Measurements from ENCODE around the gene LMF1. TPM values are rescaled to one million over a fixed set of nuclear protein-coding genes. Genes with fewer than 3 reads are reported as not detected.

LMF1 gene
- total RNA-seq, 1 experiment from 2014 or later, result 13.5 TPM

DNA sequence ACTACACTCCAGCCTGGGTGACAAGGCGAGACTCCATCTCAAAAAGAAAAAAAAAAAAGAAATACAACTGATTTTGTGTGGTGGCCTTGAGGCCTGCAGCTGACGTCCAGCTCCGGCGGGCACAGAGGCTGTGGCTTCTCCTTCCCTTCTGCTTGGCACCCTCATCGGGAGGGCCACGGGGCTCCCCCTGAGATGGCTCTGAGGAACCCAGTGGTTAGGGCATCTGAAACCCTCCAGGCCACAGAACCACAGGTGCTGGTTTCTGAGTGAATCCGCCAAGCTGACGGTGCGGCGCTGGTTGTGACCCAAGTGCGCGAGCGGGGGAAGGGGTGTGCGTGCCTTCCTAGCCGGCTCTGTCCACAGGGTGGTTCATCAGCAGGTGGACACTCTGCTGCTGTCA, 63.4 kb downstream of the LMF1 start:
- TF ChIP-seq EZH2phosphoT487 (IDR thresholded peaks at IDR 0.05; ENCODE audit: borderline replicate concordance, low read length) (no peak), EZH2 (IDR thresholded peaks at IDR 0.05; ENCODE audit: low read length, unreplicated experiment) (no peak)
- TF ChIP-seq, protein P1, sequence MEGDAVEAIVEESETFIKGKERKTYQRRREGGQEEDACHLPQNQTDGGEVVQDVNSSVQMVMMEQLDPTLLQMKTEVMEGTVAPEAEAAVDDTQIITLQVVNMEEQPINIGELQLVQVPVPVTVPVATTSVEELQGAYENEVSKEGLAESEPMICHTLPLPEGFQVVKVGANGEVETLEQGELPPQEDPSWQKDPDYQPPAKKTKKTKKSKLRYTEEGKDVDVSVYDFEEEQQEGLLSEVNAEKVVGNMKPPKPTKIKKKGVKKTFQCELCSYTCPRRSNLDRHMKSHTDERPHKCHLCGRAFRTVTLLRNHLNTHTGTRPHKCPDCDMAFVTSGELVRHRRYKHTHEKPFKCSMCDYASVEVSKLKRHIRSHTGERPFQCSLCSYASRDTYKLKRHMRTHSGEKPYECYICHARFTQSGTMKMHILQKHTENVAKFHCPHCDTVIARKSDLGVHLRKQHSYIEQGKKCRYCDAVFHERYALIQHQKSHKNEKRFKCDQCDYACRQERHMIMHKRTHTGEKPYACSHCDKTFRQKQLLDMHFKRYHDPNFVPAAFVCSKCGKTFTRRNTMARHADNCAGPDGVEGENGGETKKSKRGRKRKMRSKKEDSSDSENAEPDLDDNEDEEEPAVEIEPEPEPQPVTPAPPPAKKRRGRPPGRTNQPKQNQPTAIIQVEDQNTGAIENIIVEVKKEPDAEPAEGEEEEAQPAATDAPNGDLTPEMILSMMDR (conservative IDR thresholded peaks at IDR 0.05; ENCODE audit: low read depth, low read length), result no peak
- no peak overlapping the region for H3K4me3 ChIP-seq (ENCODE audit: low read length)
- no peak overlapping the region for H3K27ac ChIP-seq (ENCODE audit: low read length)
- no peaks in the 10 kb centered on the region for H3K79me2 ChIP-seq (ENCODE audit: low read length)
- ATAC-seq (no peak), DNase-seq (no peak)
- ChIA-PET CTCF (no interaction called here), POLR2A (ENCODE audit: unreplicated experiment) (no interaction called here)
- no peaks in the 10 kb centered on the region for H4K20me1 ChIP-seq (ENCODE audit: low read length)
- BruUV-seq (replicated peaks), result no TSS peak
- no peak overlapping the region for H3K9ac ChIP-seq (ENCODE audit: low read length)
- no peaks in the 10 kb centered on the region for H3K27me3 ChIP-seq (ENCODE audit: low read length)
- H2AFZ ChIP-seq (ENCODE audit: low read length), result no peak overlapping the region
- no peaks in the 10 kb centered on the region for H3F3A ChIP-seq (ENCODE audit: low read length, unreplicated experiment)
- peaks cover 5% of the 10 kb centered on the region; the same call in 1 of the 2 replicates for H3K9me3 ChIP-seq (ENCODE audit: low read length)
- H3K36me3 ChIP-seq (ENCODE audit: low read depth, low read length), result peaks cover 9% of the 10 kb centered on the region
- intact Hi-C loops (cut with micrococcal nuclease), result no loop called here
- no peak overlapping the region for H3K4me2 ChIP-seq (ENCODE audit: low read length)
- no peaks in the 10 kb centered on the region for H3K9me2 ChIP-seq (replicated peaks; ENCODE audit: low read length)
- no peaks in the 10 kb centered on the region for H3K4me1 ChIP-seq (ENCODE audit: insufficient read depth, low read length)

DNA sequence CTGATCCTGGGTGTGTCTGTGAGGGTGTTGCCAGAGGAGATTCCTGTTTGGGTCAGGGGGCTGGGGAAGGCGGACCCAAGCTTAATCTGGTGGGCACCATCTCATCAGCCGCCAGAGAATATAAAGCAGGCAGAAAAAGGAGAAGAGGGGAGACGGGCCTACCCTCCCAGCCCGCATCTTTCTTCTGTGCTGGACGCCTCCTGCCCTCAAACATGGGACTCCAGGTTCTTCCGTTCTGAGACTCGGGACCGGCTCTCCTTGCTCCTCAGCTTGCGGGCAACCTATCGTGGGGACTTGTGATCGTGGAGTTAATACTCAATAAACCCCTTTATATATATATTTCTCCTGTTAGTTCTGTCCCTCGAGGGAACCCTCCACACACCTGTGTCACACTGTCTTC, 64.5 kb downstream of the LMF1 start:
- no peaks in the 10 kb centered on the region for H3K27me3 ChIP-seq (ENCODE audit: low read length)
- no peak for TF ChIP-seq EZH2 (IDR thresholded peaks at IDR 0.05; ENCODE audit: low read length, unreplicated experiment)
- TF ChIP-seq, protein P1 (conservative IDR thresholded peaks at IDR 0.05; ENCODE audit: low read depth, low read length), result no peak
- TF ChIP-seq EZH2phosphoT487 (IDR thresholded peaks at IDR 0.05; ENCODE audit: borderline replicate concordance, low read length), result no peak
- H3K4me2 ChIP-seq (ENCODE audit: low read length), result no peak overlapping the region
- peaks cover 9% of the 10 kb centered on the region for H3K36me3 ChIP-seq (ENCODE audit: low read depth, low read length)
- intact Hi-C loops (cut with micrococcal nuclease), result no loop called here
- no peak overlapping the region for H3K4me3 ChIP-seq (ENCODE audit: low read length)
- H3K9me2 ChIP-seq (replicated peaks; ENCODE audit: low read length), result no peaks in the 10 kb centered on the region
- BruUV-seq (replicated peaks), result no TSS peak
- H3K9me3 ChIP-seq (ENCODE audit: low read length), result peaks cover 5% of the 10 kb centered on the region; the same call in 1 of the 2 replicates
- H3K4me1 ChIP-seq (ENCODE audit: insufficient read depth, low read length), result no peaks in the 10 kb centered on the region
- no peak overlapping the region for H3K27ac ChIP-seq (ENCODE audit: low read length)
- no peaks in the 10 kb centered on the region for H4K20me1 ChIP-seq (ENCODE audit: low read length)
- DNase-seq (no peak), ATAC-seq (no peak)
- H3K9ac ChIP-seq (ENCODE audit: low read length), result no peak overlapping the region
- H3F3A ChIP-seq (ENCODE audit: low read length, unreplicated experiment), result no peaks in the 10 kb centered on the region
- POLR2A ChIA-PET (ENCODE audit: unreplicated experiment), result no interaction called here
- CTCF ChIA-PET, result no interaction called here
- H2AFZ ChIP-seq (ENCODE audit: low read length), result no peak overlapping the region
- no peaks in the 10 kb centered on the region for H3K79me2 ChIP-seq (ENCODE audit: low read length)

DNA sequence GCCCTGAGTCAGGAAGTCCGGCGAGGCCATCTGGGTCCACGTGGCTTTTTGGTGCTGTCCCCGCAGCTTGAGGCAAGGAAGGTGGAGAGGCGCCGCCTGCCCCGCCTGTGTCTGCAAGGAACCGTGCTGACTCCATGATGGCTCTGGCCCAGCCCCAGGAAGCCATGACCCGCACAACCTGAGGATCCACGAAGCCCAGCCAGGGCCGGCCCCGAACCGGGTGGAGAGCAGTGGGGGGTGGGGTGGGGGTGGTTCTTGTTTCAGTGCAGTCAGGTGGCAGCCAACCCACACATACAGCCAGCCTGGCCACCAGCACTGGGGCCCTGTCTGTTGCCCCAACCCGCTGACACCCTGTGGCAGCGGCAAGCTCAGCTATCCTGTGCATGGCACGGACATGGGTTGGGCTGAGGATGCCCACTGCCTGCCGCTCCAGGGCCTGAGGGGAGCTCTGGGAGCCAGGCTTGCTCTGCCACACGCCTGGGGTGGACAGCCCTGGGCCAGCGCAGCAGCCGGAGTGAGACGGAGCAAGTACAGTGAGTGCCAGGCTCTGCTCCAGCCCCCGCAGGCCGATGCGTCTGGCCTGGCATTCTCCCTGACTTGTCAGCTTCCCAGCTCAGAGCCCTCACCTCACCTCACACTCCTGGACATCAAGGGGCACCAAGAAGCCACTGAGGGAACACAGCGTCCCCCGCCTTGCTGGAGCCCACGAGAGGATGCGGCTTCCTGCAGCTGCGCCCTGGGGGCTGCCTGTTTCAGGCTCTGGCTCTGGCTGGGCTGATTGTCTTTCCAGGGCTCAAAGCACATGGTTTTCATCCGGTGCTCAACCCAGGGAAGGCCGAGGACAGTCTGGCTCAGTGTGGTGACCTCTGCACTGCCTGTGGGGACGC, 68.8 kb downstream of the LMF1 start:
- Histone ChIP-seq H3K9me2 (replicated peaks; ENCODE audit: low read length) (no peaks in the 10 kb centered on the region), H2AFZ (ENCODE audit: low read length) (no peak overlapping the region), H3K27me3 (ENCODE audit: low read length) (no peaks in the 10 kb centered on the region), H3K4me1 (ENCODE audit: insufficient read depth, low read length) (no peaks in the 10 kb centered on the region), H3K79me2 (ENCODE audit: low read length) (no peaks in the 10 kb centered on the region), H3K9me3 (ENCODE audit: low read length) (peaks cover 5% of the 10 kb centered on the region; the same call in 1 of the 2 replicates), H3K9ac (ENCODE audit: low read length) (no peak overlapping the region), H3F3A (ENCODE audit: low read length, unreplicated experiment) (no peaks in the 10 kb centered on the region), H3K27ac (ENCODE audit: low read length) (no peak overlapping the region), H3K36me3 (ENCODE audit: low read depth, low read length) (peaks cover 6% of the 10 kb centered on the region), H4K20me1 (ENCODE audit: low read length) (no peaks in the 10 kb centered on the region), H3K4me2 (ENCODE audit: low read length) (no peak overlapping the region), H3K4me3 (ENCODE audit: low read length) (no peak overlapping the region)
- DNase-seq (no peak), ATAC-seq (no peak)
- POLR2A ChIA-PET (ENCODE audit: unreplicated experiment), result no interaction called here
- no TSS peak for BruUV-seq (replicated peaks)
- intact Hi-C loops (cut with micrococcal nuclease), result no loop called here
- TF ChIP-seq EZH2 (IDR thresholded peaks at IDR 0.05; ENCODE audit: low read length, unreplicated experiment) (no peak), EZH2phosphoT487 (IDR thresholded peaks at IDR 0.05; ENCODE audit: borderline replicate concordance, low read length) (no peak)
- TF ChIP-seq, protein P1 (conservative IDR thresholded peaks at IDR 0.05; ENCODE audit: low read depth, low read length), result no peak
- CTCF ChIA-PET, result no interaction called here
